ENCODE measurements around the gene ATP5ME.
"Not testable (repeated sequence)": the region's sequence is repeated elsewhere in the genome, so short reads cannot be mapped to it uniquely, and the experiment has no call there.

The ATP5ME gene, protein sequence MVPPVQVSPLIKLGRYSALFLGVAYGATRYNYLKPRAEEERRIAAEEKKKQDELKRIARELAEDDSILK

DNA sequence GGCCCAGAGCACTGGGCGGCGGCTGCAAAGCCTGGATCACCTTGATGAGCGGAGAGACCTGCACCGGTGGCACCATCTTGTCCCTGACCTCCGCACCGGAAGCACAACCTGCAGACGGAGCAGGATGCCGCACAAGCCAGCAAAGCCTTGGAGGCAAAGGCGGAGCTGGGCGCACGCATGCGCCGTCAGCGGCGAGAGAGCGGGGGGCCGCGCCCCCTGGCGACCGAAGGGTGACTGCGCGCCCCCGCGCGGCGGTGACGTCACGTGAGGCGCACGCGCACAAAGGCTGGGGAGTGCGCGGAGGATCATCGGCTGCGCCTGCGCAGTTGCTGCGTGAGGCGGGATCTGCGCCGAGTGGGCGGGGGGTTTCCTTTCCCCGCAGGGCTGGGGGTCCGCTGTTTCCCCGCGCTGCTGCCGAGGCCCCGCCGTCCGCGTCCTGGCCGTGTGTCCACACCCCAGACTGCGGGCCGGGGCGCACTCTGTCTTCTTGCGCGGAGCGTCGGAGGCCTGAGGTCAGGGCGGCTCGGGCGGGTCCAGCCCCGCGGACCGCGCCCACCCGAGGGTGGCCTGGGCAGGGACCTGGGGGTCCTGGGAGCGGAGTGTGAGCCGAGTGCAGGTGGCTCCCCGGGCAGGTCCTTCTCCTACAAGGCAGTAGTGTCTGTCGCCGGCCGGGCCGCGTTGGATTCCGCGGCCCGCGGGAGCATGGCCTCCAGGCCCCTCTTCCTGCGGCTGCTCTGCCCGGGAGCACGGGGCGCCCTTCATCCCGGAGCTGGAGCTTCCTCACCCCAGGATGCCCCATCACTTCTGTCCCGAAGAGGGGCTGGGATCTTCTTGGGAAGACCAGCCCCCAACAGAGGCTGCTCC, at the start of gene ATP5ME, which contains the start of gene MYL5:
TSS of gene ATP5ME (minus strand) at position 105 of the 864 bp plus-strand sequence. CDS start at position 76, 29 bp downstream.
TSS of gene MYL5 (plus strand) at position 371 of the 864 bp plus-strand sequence. CDS start 3,485 bp downstream, outside the sequence.
- peak; percentile 100 for DNase-seq (ENCODE audit: low spot score)

DNA sequence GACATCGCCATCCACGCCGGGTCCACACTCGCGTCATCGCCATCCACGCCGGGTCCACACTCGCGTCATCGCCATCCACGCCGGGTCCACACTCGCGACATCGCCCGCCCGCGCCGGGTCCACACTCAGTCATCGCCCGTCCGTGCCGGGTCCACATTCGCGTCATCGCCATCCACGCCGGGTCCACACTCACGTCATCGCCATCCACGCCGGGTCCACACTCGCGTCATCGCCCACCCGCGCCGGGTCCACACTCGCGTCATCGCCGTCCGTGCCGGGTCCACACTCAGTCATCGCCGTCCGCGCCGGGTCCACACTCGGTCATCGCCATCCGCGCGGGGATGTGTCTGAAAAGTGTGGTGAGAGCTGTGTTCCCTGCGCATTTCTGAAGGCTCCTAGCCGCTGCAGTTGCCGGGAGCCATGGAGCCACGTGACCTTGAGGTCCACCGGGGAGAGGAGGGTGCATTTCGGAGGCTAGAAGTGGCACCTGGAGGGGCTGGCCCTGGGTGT, 48.8 kb upstream of the ATP5ME start:
- no peak for DNase-seq (ENCODE audit: low spot score)

DNA sequence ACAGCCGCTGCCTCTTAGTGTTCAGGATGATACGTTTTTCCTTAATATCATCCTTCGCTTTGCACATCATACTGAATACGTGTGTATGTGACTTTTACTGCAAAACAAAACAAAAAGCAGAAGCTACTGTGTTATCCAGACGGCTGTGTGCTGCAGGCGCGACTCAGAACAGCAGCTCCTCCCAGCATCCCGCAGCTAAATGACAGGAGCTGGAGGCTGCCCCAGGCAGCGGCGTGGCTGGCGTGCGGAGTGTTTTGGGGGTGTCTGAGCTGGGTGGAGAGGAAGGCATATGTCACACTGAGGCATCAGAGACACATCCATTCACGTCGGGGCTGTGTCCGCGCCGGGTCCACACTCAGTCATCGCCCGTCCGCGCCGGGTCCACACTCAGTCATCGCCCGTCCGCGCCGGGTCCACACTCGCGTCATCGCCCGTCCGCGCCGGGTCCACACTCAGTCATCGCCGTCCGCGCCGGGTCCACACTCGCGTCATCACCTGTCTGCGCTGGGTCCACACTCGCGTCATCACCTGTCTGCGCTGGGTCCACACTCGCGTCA, 48.2 kb upstream of the ATP5ME start:
- DNase-seq (ENCODE audit: low spot score): no peak

DNA sequence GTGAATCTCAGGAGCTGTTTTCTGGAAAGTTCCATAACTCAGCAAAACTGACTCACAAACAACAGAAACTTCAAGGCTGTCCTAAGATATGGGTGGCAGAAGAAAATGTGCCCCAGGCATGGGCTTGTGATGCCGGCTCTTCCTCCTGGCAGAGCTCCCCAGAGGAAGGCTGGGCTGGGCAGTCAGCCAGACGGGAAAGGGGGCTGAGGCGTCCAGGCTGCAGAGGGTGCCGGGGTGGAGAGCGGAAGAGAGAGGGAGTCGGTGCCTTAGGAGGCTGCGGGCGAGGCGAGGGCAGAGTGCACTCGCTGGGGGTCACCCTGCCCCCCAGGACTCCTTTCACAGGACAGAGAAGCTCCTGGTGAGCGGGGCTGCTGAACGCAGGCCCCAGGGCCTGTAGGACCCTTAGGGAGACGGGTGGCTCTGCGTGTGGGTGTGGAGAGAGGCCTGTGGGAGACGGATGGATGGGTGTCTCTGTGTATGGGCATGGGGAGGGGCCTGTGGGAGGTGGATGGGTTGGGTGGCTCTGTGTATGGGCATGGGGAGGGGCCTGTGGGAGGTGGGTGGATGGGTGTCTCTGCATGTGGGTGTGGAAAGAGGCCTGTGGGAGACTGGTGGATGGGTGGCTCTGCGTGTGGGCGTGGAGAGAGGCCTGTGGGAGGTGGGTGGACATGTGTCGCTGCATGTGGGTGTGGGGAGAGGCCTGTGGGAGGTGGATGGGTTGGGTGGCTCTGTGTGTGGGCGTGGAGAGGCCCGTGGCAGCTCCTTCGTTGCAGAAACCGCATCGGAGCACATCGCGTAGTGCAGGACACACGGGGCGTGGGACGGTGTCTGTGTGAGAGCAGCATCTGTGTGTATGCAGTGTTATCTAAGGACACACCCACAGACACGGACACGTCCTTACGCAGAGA, 47.4 kb upstream of the ATP5ME start:
- no peak for DNase-seq (ENCODE audit: low spot score)

DNA sequence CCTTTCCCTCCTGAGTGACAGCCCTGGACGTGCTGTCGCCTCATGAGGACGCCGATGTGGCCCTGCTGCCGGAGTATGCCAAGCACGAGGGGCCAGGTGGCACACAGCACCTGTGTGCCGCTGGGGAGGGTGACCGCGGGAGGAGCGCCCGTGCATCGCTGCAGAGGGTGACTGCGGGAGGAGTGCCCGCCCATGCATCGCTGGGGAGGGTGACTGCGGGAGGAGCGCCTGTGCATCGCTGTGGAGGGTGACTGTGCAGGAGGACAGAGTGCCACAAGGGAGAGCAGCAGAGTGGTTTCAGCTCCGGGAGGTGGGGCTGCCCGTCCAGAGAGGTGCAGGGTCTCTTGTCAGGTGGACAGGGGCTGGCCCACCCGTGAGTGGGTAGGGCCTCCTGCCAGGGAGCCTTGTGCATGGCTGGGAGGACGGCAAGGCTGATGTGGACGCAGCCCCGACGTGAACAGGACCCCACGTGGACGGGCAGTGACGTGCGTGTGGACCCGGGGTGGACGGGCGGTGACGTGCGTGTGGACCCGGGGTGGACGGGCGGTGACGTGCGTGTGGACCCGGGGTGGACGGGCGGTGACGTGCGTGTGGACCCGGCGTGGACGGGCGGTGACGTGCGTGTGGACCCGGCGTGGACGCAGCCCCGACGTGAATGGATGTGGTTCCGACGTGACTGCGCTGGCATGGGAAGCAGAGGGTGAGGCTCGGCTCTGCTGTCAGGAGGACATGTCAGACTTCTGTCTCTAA, 46.2 kb upstream of the ATP5ME start:
- DNase-seq (ENCODE audit: low spot score): no peak

DNA sequence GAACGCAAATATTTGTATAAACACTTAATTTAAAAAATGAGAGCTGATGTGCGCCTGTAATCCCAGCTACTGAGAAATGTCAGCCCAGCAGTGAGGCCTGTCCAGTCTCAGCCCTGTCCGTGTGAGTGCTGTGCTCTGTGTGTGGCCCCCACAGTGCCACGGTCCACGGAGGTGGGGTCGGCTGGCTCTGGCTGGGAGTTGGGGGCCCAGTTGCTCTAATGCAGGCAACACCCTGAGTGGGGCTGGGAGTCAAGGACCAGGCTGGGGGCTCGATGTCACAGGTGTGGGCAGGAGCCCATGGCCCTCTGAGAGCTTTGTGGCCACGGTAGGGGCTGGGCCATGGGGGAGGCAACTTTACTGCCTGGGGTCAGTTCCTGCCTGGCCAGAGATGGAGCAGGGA, 44.4 kb upstream of the ATP5ME start:
- DNase-seq (ENCODE audit: low spot score): no peak

DNA sequence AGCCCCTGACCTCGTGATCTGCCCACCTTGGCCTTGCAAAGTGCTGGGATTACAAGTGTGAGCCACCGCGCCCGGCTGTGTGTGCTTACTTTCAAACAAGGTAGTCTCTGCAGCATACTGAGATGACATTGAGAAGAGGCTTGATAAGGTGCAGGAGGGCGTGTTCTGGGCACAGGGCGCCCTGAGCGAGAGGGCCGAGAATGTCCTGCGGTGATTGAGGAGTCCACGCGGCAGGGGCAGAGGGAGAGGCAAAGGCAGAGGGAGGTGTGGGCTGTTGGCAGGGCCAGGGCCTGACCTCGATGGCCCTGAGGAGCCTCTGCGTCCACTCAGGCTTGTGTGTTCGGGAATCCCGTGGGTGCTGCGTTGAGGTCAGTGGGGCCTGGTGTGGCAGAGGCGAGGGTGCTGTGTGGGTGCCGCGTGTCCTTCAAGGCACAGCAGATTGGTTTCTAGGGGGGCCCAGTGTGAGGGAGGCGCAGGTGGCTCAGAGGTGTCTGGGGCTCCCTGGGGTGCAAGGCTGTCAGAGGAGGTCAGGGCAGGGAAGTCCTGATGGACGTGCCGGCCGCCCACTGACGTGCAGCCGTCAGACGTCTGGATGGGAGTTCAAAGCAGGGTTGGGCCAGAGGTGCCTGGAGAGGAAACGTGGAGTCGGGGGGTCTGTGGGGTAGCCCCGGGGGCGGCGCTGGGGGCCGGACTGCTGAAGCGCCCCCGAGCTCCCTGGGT, 43.7 kb upstream of the ATP5ME start:
- DNase-seq (ENCODE audit: low spot score): no peak

DNA sequence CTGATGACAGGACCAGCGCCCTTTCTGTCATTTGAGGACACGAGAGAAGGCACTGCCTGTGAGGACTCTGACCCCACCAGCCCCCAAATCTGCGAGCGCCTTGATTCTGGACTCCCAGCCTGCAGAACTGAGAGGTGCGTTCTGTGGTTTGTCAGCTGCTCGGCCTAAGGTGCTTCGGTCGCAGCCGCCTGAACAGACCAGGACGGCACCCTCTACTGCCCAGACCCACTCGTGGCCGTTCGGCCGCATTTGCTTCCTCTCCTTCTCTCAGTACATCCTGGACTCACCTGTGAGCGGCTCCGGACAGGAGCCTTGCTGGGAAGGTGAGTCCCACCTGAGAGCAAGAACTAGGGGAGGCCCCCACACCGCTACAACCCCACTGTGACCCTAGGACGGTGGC, 40.0 kb upstream of the ATP5ME start:
- no peak for DNase-seq (ENCODE audit: low spot score)

DNA sequence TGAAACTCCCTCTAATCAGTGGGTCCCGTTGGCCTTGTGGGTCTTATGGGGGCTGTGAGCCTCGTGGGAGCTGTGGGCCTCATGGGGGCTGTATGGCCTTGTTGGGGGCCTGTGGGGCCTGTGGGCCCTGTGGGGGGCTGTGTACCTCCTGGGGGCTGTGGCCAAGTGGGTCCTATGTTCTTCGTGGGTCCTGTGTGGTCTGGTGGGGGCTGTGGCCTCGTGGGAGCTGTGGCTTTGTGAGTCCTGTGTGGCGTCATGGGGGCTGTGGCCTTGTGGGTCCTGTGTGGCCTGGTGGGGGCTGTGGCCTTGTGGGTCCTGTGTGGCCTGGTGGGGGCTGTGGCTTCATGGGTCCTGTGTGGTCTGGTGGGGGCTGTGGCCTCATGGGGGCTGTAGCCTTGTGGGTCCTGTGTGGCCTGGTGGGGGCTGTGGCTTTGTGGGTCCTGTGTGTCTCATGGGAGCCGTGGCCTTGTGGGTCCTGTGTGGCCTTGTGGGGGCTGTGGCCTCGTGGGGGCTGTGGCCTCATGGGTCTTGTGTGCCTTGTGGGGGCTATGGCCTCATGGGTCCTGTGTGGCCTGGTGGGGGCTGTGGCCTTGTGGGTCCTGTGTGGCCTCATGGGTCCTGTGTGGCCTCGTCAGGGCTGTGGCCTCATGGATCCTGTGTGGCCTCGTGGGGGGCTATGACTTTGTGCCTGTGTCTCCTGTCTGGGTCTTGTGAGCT, 39.0 kb upstream of the ATP5ME start:
- DNase-seq (ENCODE audit: low spot score): no peak

DNA sequence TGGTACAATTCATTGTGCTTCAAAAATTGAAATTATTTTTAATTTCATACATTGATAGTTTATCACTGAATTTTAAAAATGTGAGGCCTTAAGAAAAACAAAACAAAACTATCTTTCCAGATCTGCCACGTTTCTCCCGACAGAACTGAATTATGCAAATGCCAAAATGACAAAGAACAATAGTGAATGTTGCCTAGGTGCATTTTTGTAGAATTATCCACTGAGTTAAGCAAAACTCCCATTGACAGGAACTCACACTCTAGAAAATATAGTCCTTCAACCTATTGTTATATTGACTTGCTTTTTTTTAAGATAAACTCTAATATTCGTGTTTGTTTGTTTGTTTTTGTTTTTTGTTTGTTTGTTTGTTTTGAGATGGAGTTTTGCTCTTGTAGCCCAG, 38.0 kb upstream of the ATP5ME start:
- no peak for DNase-seq (ENCODE audit: low spot score)

DNA sequence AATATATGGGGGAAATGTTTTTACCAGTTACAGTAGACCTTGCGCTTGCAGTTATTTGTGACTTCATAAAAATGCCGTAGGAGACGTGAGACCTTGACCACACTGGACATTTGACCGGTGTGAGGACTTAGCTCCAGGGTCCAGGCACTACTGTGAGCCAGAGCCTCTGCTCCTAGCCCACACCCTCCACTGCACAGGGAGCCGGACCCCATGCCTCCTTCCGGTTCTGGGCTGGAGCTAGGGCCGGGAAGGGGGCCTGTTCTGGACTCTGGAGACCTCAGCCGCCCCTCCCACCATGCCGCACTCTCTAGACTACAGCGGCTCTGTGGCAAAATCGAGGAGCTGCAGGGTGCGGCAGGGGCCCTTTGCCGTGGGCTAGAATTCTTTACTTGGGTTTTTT, 36.8 kb upstream of the ATP5ME start:
- DNase-seq (ENCODE audit: low spot score): no peak

DNA sequence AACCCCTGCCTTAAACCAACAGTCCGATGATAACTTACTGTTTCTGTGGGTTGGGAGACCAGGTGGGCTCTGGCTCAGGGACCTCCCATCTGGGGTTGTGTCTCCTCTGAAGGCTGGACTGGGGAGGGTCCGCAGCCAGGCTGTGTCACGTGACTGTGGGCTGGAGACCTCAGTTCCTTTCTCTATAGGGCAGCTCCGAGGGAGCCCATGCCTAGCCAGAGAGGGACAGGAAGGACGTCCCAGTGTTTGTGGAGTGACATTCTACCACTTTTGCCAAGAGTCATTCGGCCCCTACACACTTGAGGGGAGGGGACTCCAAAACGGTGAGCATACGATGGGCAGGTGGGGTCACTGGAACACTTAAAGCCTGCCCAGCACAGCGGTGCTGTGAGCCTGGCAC, 36.0 kb upstream of the ATP5ME start:
- DNase-seq (ENCODE audit: low spot score): no peak

DNA sequence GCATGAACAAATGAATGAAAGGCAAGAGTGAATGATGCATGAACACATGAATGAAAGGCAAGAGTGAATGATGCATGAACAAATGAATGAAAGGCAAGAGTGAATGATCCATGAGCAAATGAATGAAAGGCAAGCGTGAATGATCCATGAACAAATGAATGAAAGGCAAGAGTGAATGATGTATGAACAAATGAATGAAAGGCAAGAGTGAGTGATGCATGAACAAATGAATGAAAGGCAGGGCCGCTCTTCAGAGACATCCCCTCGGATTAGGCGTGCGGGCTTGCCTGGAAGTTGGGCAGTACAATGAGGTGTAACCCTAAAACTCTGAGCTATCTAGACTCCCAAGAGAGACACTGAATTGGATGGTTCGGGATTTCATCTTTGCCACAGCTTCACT, 35.3 kb upstream of the ATP5ME start:
- DNase-seq (ENCODE audit: low spot score): no peak

DNA sequence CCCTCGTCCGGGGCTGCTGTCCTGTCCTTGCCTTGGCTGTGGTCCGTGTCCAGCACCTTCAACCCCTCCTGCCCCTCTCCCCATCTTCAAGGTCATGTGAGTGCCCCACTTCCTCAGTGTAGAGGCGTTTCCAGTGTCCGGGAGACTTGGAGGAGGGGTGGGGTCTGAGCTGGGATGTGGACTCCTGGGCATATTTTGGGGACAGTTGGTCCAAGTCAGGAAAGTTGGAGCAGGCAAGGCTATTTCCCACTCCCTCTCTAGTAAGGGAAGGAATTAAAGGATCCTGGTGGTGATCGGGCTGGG, 34.5 kb upstream of the ATP5ME start:
- DNase-seq (ENCODE audit: low spot score): no peak

DNA sequence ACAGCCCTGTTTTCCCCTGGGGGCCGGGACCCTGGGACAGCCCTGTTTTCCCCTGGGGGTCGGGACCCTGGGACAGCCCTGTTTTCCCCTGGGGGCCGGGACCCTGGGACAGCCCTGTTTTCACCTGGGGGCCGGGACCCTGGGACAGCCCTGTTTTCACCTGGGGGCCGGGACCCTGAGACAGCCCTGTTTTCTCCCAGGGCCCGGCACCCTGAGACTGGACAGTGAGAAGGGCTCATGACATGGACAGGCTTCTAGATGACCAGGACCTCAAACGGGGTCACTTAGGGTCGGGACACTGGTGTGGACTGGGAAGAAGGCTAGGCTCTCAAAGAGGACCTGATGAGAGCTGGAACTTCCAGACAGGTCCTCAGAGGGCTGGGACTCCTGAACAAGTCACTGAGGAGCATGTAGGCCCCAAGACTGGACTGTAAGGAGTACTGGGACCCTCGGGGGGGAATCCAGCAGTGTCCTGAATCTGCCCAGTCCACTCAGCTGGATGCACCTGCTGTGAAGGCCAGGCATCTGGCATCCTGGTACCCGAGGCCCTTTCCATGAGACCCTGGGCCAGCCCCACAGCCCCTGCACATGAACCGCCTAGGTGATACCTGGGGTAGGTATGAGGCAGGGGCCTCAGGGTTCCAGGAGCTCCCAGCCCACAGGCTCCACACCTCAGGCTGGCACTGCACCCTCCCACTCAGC, 34.0 kb upstream of the ATP5ME start:
- no peak for DNase-seq (ENCODE audit: low spot score)

DNA sequence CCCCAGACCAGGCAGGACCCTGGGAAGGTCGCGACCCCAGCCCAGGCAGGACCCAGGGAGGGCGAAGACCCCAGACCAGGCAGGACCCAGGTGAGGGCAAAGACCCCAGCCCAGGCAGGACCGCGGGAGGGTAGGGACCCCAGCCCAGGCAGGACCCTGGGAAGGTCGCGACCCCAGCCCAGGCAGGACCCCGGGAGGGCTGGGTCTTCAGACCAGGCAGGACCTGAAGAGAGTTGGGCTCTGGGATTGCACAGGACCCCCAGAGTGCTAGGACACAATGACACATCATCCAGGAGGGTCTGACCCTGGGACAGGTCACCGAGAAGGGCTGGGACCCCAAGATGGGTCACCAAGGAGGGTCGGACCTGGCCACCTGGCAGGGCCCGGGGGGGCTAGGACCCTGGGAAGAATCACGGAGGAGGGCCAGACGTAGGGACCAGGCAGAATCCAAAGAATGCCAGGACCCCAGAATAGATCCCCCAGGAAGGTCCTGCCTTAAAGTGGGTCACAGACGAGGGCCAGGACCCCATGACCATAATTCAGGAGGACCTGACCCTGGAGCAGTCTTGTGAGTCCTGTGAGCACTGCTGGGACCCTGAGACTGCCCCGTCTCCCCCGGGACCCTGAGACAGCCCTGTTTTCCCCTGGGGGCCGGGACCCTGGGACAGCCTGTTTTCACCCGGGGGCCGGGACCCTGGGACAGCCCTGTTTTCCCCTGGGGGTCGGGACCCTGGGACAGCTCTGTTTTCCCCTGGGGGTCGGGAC, 32.9 kb upstream of the ATP5ME start:
- DNase-seq (ENCODE audit: low spot score): no peak

DNA sequence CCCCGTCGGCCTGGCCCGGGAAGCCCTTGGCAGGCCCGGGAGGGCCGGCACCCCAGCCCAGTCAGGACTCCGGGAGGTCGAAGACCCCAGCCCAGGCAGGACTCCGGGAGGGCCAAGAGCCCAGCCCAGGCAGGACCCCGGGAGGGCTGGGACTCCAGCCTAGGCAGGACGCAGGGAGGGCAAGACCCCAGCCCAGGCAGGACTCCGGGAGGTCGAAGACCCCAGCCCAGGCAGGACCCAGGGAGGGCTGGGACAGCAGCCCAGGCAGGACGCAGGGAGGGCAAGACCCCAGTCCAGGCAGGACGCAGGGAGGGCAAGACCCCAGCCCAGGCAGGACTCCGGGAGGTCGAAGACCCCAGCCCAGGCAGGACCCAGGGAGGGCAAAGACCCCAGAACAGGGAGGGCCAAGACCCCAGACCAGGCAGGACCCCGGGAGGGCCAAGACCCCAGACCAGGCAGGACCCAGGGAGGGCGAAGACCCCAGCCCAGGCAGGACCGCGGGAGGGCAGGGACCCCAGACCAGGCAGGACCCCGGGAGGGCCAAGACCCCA, 32.1 kb upstream of the ATP5ME start:
- DNase-seq (ENCODE audit: low spot score): not testable (repeated sequence)

DNA sequence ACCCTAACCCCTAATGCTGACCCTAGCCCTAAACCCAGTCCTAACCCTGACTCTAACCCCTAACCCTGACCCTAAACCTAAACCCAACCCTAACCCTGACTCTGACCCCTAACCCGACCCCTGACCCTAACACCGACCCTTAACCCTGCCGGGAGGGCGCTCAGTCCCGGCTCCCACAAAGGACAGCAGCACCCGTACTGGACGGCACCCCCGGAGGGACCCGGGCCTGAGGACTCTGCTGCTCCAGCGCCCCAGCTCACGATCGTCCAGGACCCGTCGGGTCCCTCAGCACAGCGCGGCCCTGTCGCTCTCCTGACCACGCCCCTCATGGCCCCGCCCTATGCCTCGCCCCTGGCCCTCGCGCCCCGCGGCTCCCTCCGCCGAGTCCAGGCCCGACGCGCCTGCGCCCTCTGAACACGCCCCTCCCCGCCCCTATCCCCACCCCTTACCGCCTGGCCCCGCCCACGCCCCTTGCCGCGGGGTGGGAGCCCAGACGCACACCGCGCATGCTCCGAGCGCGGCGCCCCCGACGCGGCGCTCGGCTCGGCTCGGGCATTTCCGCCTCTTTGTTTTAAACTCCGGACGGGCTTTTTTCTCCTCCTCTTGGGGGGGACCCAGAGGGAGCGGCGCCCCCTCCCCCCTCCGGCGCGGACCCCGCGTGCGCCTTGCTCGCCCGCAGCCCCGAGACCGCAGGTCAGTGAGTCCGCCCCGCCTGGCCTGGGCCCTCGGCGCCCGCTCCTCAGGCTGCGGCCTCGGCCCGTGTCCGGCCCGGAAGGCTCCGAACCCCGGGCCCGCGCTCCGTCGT, 31.4 kb upstream of the ATP5ME start, which contains the start of gene PCGF3:
TSS of gene PCGF3 (plus strand) at position 555 of the 805 bp plus-strand sequence. CDS start 27,849 bp downstream, outside the sequence.
- peak; percentile 100 for DNase-seq (ENCODE audit: low spot score)

All from GM03348 (cell line).